DND-41 (cell line): ENCODE measurements around the gene DKK1.

Experiments used
- ATAC-seq: fragments of 200-7000 bp; cut with Tn5 transposase; 3 replicates; pipeline ENCODE4 v1.9.1; 2021; ENCODE audit warnings: low read depth; ENCODE audit not compliant: insufficient read depth
- DNase-seq: peaks from one replicate; pipeline ENCODE4 v3.0.0-alpha.2; 2020
- H2AFZ ChIP-seq: 2 replicates; pipeline ENCODE4 v1.6.0; 2012; ENCODE audit warnings: low read depth, low read length
- H3K27ac ChIP-seq: 2 replicates; pipeline ENCODE4 v1.5.1; 2012; ENCODE audit warnings: low read length, inconsistent platforms
- H3K27me3 ChIP-seq: fragments of 200-600 bp; sonication (generic); 2 replicates; pipeline ENCODE4 v1.6.0; 2012; ENCODE audit warnings: low read length, mild to moderate bottlenecking, inconsistent platforms; ENCODE audit not compliant: insufficient read depth, poor library complexity
- H3K36me3 ChIP-seq: 2 replicates; pipeline ENCODE4 v1.5.1; 2012; ENCODE audit warnings: low read length, inconsistent platforms; ENCODE audit not compliant: insufficient read depth
- H3K4me1 ChIP-seq: 2 replicates; pipeline ENCODE4 v1.5.1; 2012; ENCODE audit warnings: mild to moderate bottlenecking, low read length; ENCODE audit not compliant: insufficient read depth
- H3K4me2 ChIP-seq: 2 replicates; pipeline ENCODE4 v1.6.0; 2012; ENCODE audit warnings: mild to moderate bottlenecking, moderate library complexity, low read length, inconsistent platforms; ENCODE audit not compliant: insufficient read depth
- H3K4me3 ChIP-seq, 2 experiments: fragments of 200-600 bp in 1 of 2; shearing (Covaris generic) in 1 of 2; 2 replicates each; pipeline ENCODE4 v1.5.1; 2012 to 2016; ENCODE audit warnings: inconsistent platforms in 2 of 2, low read length in 2 of 2, mild to moderate bottlenecking in 2 of 2, low read depth in 1 of 2, moderate library complexity in 1 of 2
- H3K79me2 ChIP-seq: 2 replicates; pipeline ENCODE4 v1.6.0; 2012; ENCODE audit warnings: low read length, inconsistent platforms; ENCODE audit not compliant: insufficient read depth
- H3K9ac ChIP-seq: 2 replicates; pipeline ENCODE4 v1.6.0; 2012; ENCODE audit warnings: low read depth, mild to moderate bottlenecking, inconsistent platforms, low read length, moderate library complexity
- H3K9me3 ChIP-seq: 2 replicates; pipeline ENCODE4 v1.5.1; 2012; ENCODE audit warnings: low read length, moderate library complexity, mild to moderate bottlenecking, inconsistent platforms; ENCODE audit not compliant: insufficient read depth, severe bottlenecking
- H4K20me1 ChIP-seq: 2 replicates; pipeline ENCODE4 v1.6.0; 2012; ENCODE audit warnings: low read length; ENCODE audit not compliant: insufficient read depth
- EZH2 ChIP-seq: IDR thresholded peaks from 3 replicates; pipeline ENCODE4 v1.6.1; 2012; ENCODE audit warnings: borderline replicate concordance, low read depth, mild to moderate bottlenecking, moderate library complexity, low read length, inconsistent platforms; ENCODE audit not compliant: severe bottlenecking
- TF ChIP-seq, protein P1 (sequence below): IDR thresholded peaks from 2 replicates; pipeline ENCODE4 v1.5.1; 2012; ENCODE audit warnings: borderline replicate concordance, low read length, moderate library complexity, mild to moderate bottlenecking; ENCODE audit not compliant: poor library complexity, severe bottlenecking; ENCODE audit errors: extremely low read depth

The DKK1 gene

DNA sequence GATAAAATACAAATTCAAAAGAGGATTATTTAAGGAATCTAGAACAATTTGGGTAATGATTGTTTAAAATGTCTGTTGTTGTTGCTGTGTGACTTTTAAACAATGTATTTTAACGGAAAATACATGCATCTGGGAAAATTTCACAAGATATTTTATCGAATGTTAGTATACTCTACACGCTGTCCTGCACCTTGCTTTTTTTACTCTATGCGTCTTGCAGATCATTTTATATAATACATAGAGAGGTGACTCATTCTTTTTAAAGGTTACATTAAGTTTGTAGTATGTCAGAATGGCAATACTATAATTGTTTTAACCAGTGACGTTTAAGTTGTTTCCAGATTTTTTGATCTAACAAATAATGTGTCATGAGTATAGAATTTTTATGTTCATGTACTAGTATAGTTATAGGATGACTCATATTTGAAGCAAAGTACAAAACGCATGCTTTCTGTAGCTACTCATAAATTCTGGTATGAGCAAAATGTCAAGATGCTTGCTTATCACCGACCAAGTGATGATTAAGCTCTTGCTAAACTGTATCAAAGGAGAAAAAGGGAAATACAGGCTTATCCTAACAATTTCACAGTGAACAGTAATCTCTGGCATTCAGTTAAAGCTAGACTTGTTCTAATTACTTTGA is 4.9 kb downstream of the DKK1 start:
- no peaks in the 10 kb centered on the region for H3K9me3 ChIP-seq
- DNase-seq (no peak), ATAC-seq (no peak)
- no peaks in the 10 kb centered on the region for H4K20me1 ChIP-seq
- no peak overlapping the region for H2AFZ ChIP-seq
- H3K4me3 ChIP-seq, result no peak overlapping the region
- H3K9ac ChIP-seq, result no peak overlapping the region
- no peaks in the 10 kb centered on the region for H3K27me3 ChIP-seq
- no peaks in the 10 kb centered on the region for H3K79me2 ChIP-seq
- no peak for TF ChIP-seq EZH2
- TF ChIP-seq, protein P1, sequence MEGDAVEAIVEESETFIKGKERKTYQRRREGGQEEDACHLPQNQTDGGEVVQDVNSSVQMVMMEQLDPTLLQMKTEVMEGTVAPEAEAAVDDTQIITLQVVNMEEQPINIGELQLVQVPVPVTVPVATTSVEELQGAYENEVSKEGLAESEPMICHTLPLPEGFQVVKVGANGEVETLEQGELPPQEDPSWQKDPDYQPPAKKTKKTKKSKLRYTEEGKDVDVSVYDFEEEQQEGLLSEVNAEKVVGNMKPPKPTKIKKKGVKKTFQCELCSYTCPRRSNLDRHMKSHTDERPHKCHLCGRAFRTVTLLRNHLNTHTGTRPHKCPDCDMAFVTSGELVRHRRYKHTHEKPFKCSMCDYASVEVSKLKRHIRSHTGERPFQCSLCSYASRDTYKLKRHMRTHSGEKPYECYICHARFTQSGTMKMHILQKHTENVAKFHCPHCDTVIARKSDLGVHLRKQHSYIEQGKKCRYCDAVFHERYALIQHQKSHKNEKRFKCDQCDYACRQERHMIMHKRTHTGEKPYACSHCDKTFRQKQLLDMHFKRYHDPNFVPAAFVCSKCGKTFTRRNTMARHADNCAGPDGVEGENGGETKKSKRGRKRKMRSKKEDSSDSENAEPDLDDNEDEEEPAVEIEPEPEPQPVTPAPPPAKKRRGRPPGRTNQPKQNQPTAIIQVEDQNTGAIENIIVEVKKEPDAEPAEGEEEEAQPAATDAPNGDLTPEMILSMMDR, result no peak
- H3K27ac ChIP-seq, result no peak overlapping the region
- H3K36me3 ChIP-seq, result no peaks in the 10 kb centered on the region
- H3K4me1 ChIP-seq, result no peaks in the 10 kb centered on the region
- no peak overlapping the region for H3K4me2 ChIP-seq

DNA sequence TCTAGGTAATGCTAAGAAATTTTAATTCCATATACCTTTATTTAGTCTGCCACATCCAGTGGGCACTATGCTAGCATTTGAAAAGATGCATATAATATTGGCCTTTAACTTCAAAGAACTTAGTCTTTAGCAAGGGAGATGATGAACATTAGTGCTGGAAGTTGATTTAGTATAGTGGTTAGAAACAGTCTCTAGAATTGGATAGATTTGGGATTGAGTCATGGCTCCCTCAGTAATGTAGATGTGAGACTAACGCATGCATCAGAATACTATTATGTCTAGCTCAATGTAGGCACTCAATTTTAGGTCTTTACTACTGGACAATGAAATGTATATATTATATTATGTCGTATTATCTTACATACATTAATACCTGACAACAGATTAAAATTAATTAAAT is 5.8 kb downstream of the DKK1 start:
- no peaks in the 10 kb centered on the region for H3K36me3 ChIP-seq
- no peaks in the 10 kb centered on the region for H3K27me3 ChIP-seq
- no peak overlapping the region for H3K4me3 ChIP-seq
- TF ChIP-seq, protein P1, result no peak
- TF ChIP-seq EZH2, result no peak
- H2AFZ ChIP-seq, result no peak overlapping the region
- no peaks in the 10 kb centered on the region for H3K4me1 ChIP-seq
- DNase-seq, result no peak
- H3K79me2 ChIP-seq, result no peaks in the 10 kb centered on the region
- no peak overlapping the region for H3K4me2 ChIP-seq
- H4K20me1 ChIP-seq, result no peaks in the 10 kb centered on the region
- H3K9me3 ChIP-seq, result no peaks in the 10 kb centered on the region
- no peak overlapping the region for H3K9ac ChIP-seq
- H3K27ac ChIP-seq, result no peak overlapping the region
- ATAC-seq, result no peak

DNA sequence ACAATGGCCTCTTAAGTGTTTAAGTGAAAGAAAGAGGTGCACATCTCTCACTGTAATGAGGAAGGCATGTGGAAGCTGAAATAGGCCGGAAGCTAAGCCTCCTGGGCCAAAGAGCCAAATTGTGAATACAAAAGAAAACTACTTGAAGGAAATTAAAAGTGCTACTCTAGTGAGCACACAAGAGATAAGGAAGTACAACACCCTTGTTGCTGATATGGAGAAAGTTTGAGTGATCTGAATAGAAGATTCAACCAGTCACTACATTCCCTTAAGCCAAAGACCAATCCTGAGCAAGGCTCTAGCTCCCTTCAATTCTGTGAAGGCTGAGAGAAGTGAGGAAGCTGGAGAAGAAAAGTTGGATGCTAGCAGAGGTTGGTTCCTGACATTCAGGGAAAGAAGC is 8.2 kb downstream of the DKK1 start:
- no peak overlapping the region for H3K9ac ChIP-seq
- no peak for DNase-seq
- H3K4me1 ChIP-seq, result no peaks in the 10 kb centered on the region
- H3K9me3 ChIP-seq, result no peaks in the 10 kb centered on the region
- no peaks in the 10 kb centered on the region for H3K36me3 ChIP-seq
- no peak overlapping the region for H3K4me2 ChIP-seq
- ATAC-seq, result no peak
- no peak overlapping the region for H3K4me3 ChIP-seq
- H4K20me1 ChIP-seq, result no peaks in the 10 kb centered on the region
- TF ChIP-seq, protein P1, result no peak
- TF ChIP-seq EZH2, result no peak
- H2AFZ ChIP-seq, result no peak overlapping the region
- H3K27ac ChIP-seq, result no peak overlapping the region
- H3K79me2 ChIP-seq, result no peaks in the 10 kb centered on the region
- no peaks in the 10 kb centered on the region for H3K27me3 ChIP-seq
